ENCODE data around the gene FAM13A. TPM values are rescaled to one million over a fixed set of nuclear protein-coding genes. Genes with fewer than 3 reads are reported as not detected.

FAM13A gene
- total and polyA plus RNA-seq, 9 of the 15 experiments (the other 6 are each of a cell fraction or from before 2014, with no cell fraction given), result 11.3 to 23.3 (median 14.7) TPM

GRCh38 chr4:88975958-88976774, 80.8 kb downstream of the FAM13A start:
- Histone ChIP-seq H3K27ac (ENCODE audit: extremely low read depth, low read depth, low read length) (no peak overlapping the region), H3K79me2 (ENCODE audit: control insufficient read depth, insufficient read depth, low read length) (no peaks in the 10 kb centered on the region), H3K4me2 (ENCODE audit: insufficient read depth, low read length) (no peak overlapping the region), H3K36me3 (ENCODE audit: control insufficient read depth, insufficient read depth, low read length) (no peaks in the 10 kb centered on the region), H3K27me3 (ENCODE audit: control insufficient read depth in 2 of 2, insufficient read depth in 2 of 2, low read length in 2 of 2) (no peaks in the 10 kb centered on the region), H2AFZ (ENCODE audit: low read depth, low read length) (no peak overlapping the region), H4K20me1 (replicated peaks; ENCODE audit: control insufficient read depth, insufficient read depth, low read length) (no peaks in the 10 kb centered on the region), H3K4me3 (no peak overlapping the region), H3K9ac (ENCODE audit: insufficient read depth in 1 of 2, low read depth in 2 of 2, low read length in 2 of 2) (no peak overlapping the region), H3K9me1 (ENCODE audit: control insufficient read depth, insufficient read depth, low read length) (no peaks in the 10 kb centered on the region), H3K9me3 (replicated peaks; ENCODE audit: control insufficient read depth, insufficient read depth, low read depth, low read length) (no peaks in the 10 kb centered on the region), H3K4me1 (replicated peaks in 1 of 2; ENCODE audit: control insufficient read depth in 2 of 2, insufficient read depth in 2 of 2, low read length in 2 of 2) (no peaks in the 10 kb centered on the region)
- ChIA-PET CTCF (ENCODE audit: low intra/inter-chr PET ratio) (no interaction called here), POLR2A (no interaction called here)
- 92% methylated on average over 6 of the region's 6 CpGs for WGBS (ENCODE audit: insufficient coverage, low coverage, missing lambda C conversion rate)
- ATAC-seq, result no peak
- BruUV-seq (replicated peaks), result no TSS peak
- intact Hi-C loops (cut with micrococcal nuclease), result no loop called here
- in situ Hi-C loops (cut with MboI), result no loop called here
- TF ChIP-seq SAFB (IDR thresholded peaks at IDR 0.05; ENCODE audit: borderline replicate concordance, low read depth, low read length) (no peak), CEBPG (CRISPR knock-in tag; IDR thresholded peaks at IDR 0.05) (no peak), CEBPG (tag; conservative IDR thresholded peaks at IDR 0.05 in 1 of 2, IDR thresholded peaks at IDR 0.05 in 1 of 2) (0 out of 4 replicates have a peak, but pooled peaks of 1 of the 2 experiments have one; percentile 28), BACH1 (tag; IDR thresholded peaks at IDR 0.05) (no peak), THAP7 (CRISPR knock-in tag; IDR thresholded peaks at IDR 0.05) (no peak), PBX2 (CRISPR knock-in tag; IDR thresholded peaks at IDR 0.05; ENCODE audit: low read depth) (no peak), PBX2 (tag; conservative IDR thresholded peaks at IDR 0.05; ENCODE audit: low read depth) (peak; percentile 35; the same call in 1 of the 2 replicates)
- DNase-seq (ENCODE audit: extremely low read depth in 1 of 4, low spot score in 3 of 4), result no peak
- no peak for FAIRE-seq

All from K562 (cell line).